Astrocyte (in vitro differentiated cells and primary cell): ENCODE data around the gene KIAA1210. TPM values are rescaled to one million over a fixed set of nuclear protein-coding genes. Genes with fewer than 3 reads are reported as not detected.

ENCODE experiments used
- DNase-seq: peaks from one replicate; pipeline ENCODE4 v3.0.0-alpha.2; 2010; ENCODE audit warnings: low read depth
- FAIRE-seq: peaks from 2 replicates; lab custom pipeline; 2011; peaks lifted over from hg19 to GRCh38; lab: Jason Lieb, UNC
- H2AFZ ChIP-seq: 2 replicates; pipeline ENCODE4 v1.6.0; 2012; ENCODE audit warnings: low read depth, low read length, inconsistent platforms
- H3K27ac ChIP-seq: 2 replicates; pipeline ENCODE4 v1.5.1; 2011; ENCODE audit warnings: low read depth, low read length, inconsistent platforms
- H3K27me3 ChIP-seq: 2 replicates; pipeline ENCODE4 v1.6.0; 2011; ENCODE audit warnings: low read length, inconsistent platforms; ENCODE audit not compliant: insufficient read depth
- H3K36me3 ChIP-seq: 2 replicates; pipeline ENCODE4 v1.5.1; 2011; ENCODE audit warnings: low read length, inconsistent platforms; ENCODE audit not compliant: insufficient read depth
- H3K4me1 ChIP-seq: 2 replicates; pipeline ENCODE4 v1.5.1; 2011; ENCODE audit warnings: low read length, inconsistent platforms; ENCODE audit not compliant: insufficient read depth
- H3K4me2 ChIP-seq: 2 replicates; pipeline ENCODE4 v1.6.0; 2012; ENCODE audit warnings: low read length, inconsistent platforms
- H3K4me3 ChIP-seq: 2 replicates; pipeline ENCODE4 v1.5.1; 2011; ENCODE audit warnings: low read depth, mild to moderate bottlenecking, low read length, inconsistent platforms; ENCODE audit not compliant: insufficient read depth
- H3K79me2 ChIP-seq: 2 replicates; pipeline ENCODE4 v1.6.0; 2012; ENCODE audit warnings: mild to moderate bottlenecking, low read length, inconsistent platforms; ENCODE audit not compliant: insufficient read depth
- H3K9ac ChIP-seq: 2 replicates; pipeline ENCODE4 v1.6.0; 2012; ENCODE audit warnings: mild to moderate bottlenecking, low read length, inconsistent platforms
- H3K9me3 ChIP-seq: 2 replicates; pipeline ENCODE4 v1.5.1; 2012; ENCODE audit warnings: low read depth, mild to moderate bottlenecking, low read length, inconsistent platforms; ENCODE audit not compliant: insufficient read depth
- H4K20me1 ChIP-seq: 2 replicates; pipeline ENCODE4 v1.6.0; 2012; ENCODE audit warnings: low read length, inconsistent platforms; ENCODE audit not compliant: insufficient read depth
- H3K27ac Mint-ChIP-seq: one replicate; pipeline ENCODE4 v1.8.0; 2021; ENCODE audit warnings: mild to moderate bottlenecking, mixed read lengths; ENCODE audit not compliant: unreplicated experiment
- H3K27me3 Mint-ChIP-seq: one replicate; pipeline ENCODE4 v1.8.0; 2021; ENCODE audit warnings: low read depth, mixed read lengths; ENCODE audit not compliant: unreplicated experiment
- H3K36me3 Mint-ChIP-seq: one replicate; pipeline ENCODE4 v1.8.0; 2021; ENCODE audit warnings: low read depth, mixed read lengths; ENCODE audit not compliant: unreplicated experiment
- H3K4me1 Mint-ChIP-seq: one replicate; pipeline ENCODE4 v1.8.0; 2021; ENCODE audit warnings: low read depth, mixed read lengths; ENCODE audit not compliant: unreplicated experiment
- H3K4me3 Mint-ChIP-seq: one replicate; pipeline ENCODE4 v1.8.0; 2021; ENCODE audit warnings: mild to moderate bottlenecking, moderate library complexity, mixed read lengths; ENCODE audit not compliant: unreplicated experiment
- H3K9me3 Mint-ChIP-seq: one replicate; pipeline ENCODE4 v1.8.0; 2021; ENCODE audit warnings: mild to moderate bottlenecking, mixed read lengths; ENCODE audit not compliant: unreplicated experiment
- EZH2 ChIP-seq: IDR thresholded peaks from 2 replicates; pipeline ENCODE4 v1.6.1; 2012; ENCODE audit warnings: mild to moderate bottlenecking, low read length, inconsistent platforms; ENCODE audit not compliant: insufficient read depth
- total RNA-seq: library from RNA; stranded (reverse); gene quantifications from 2 replicates; pipeline ENCODE4 v1.2.1, GENCODE V29; 2021
- TF ChIP-seq, protein P1 (sequence below): IDR thresholded peaks from 2 replicates; pipeline ENCODE4 v1.5.1; 2011; ENCODE audit warnings: low read depth, mild to moderate bottlenecking, inconsistent platforms, low read length, moderate library complexity; ENCODE audit not compliant: insufficient read depth

The KIAA1210 gene
- total RNA-seq, 1 donor from 2014 or later: not detected

- Histone ChIP-seq H3K4me1 (no peaks in the 10 kb centered on the region), H3K9me3 (no peaks in the 10 kb centered on the region), H3K79me2 (no peaks in the 10 kb centered on the region), H3K36me3 (no peaks in the 10 kb centered on the region), H3K9ac (no peak overlapping the region), H4K20me1 (no peaks in the 10 kb centered on the region), H3K27ac (no peak overlapping the region), H3K27me3 (no peaks in the 10 kb centered on the region), H2AFZ (no peak overlapping the region), H3K4me3 (no peak overlapping the region), H3K4me2 (no peak overlapping the region)
- TF ChIP-seq EZH2: no peak
- TF ChIP-seq, protein P1, sequence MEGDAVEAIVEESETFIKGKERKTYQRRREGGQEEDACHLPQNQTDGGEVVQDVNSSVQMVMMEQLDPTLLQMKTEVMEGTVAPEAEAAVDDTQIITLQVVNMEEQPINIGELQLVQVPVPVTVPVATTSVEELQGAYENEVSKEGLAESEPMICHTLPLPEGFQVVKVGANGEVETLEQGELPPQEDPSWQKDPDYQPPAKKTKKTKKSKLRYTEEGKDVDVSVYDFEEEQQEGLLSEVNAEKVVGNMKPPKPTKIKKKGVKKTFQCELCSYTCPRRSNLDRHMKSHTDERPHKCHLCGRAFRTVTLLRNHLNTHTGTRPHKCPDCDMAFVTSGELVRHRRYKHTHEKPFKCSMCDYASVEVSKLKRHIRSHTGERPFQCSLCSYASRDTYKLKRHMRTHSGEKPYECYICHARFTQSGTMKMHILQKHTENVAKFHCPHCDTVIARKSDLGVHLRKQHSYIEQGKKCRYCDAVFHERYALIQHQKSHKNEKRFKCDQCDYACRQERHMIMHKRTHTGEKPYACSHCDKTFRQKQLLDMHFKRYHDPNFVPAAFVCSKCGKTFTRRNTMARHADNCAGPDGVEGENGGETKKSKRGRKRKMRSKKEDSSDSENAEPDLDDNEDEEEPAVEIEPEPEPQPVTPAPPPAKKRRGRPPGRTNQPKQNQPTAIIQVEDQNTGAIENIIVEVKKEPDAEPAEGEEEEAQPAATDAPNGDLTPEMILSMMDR: no peak
- H3K27ac Mint-ChIP-seq: no peak overlapping the region
- no peak for DNase-seq
- H3K4me1 Mint-ChIP-seq: no peaks in the 10 kb centered on the region
- H3K27me3 Mint-ChIP-seq: peaks cover 8% of the 10 kb centered on the region
- no peak overlapping the region for H3K4me3 Mint-ChIP-seq
- no peaks in the 10 kb centered on the region for H3K36me3 Mint-ChIP-seq
- no peaks in the 10 kb centered on the region for H3K9me3 Mint-ChIP-seq
- no peak for FAIRE-seq
These were observed 5.3 kb upstream of the KIAA1210 start for GRCh38 chrX:119132961-119133360.

GRCh38 chrX:119132316-119132715, 4.7 kb upstream of the KIAA1210 start:
- no peaks in the 10 kb centered on the region for H3K4me1 ChIP-seq
- no peaks in the 10 kb centered on the region for H3K36me3 ChIP-seq
- H3K79me2 ChIP-seq: no peaks in the 10 kb centered on the region
- no peak overlapping the region for H3K27ac Mint-ChIP-seq
- no peak overlapping the region for H3K4me3 ChIP-seq
- H3K4me3 Mint-ChIP-seq: no peak overlapping the region
- no peak overlapping the region for H3K9ac ChIP-seq
- H3K4me1 Mint-ChIP-seq: no peaks in the 10 kb centered on the region
- no peaks in the 10 kb centered on the region for H3K9me3 Mint-ChIP-seq
- H3K9me3 ChIP-seq: no peaks in the 10 kb centered on the region
- peak; percentile 5 for FAIRE-seq
- H3K27me3 Mint-ChIP-seq: peaks cover 4% of the 10 kb centered on the region
- no peaks in the 10 kb centered on the region for H3K27me3 ChIP-seq
- no peaks in the 10 kb centered on the region for H3K36me3 Mint-ChIP-seq
- H3K4me2 ChIP-seq: no peak overlapping the region
- DNase-seq: no peak
- TF ChIP-seq, protein P1: no peak
- TF ChIP-seq EZH2: no peak
- H2AFZ ChIP-seq: no peak overlapping the region
- H4K20me1 ChIP-seq: no peaks in the 10 kb centered on the region
- no peak overlapping the region for H3K27ac ChIP-seq

DNA sequence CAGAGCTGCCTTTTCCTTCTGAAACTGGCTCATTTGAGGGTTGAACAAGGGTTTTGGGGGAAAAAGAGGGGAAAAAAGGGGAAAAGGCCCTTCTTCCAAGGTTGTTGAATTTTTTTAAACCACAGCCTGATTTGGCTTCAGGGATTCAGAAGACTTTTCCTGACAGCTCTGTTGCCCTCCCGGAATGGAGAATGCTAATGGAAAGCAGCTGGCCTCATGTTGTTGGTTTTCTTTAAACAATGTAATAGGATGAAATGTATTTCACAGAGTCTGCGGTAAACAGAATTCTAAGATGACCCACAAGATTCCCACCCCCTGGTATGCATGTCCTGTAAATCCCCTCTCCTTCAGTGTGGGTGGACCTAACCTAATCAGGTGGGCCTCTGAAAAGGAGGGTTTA, 3.3 kb upstream of the KIAA1210 start:
- H3K36me3 ChIP-seq: no peaks in the 10 kb centered on the region
- H3K4me3 Mint-ChIP-seq: no peak overlapping the region
- FAIRE-seq: no peak

More for the DNA sequence above, 3.3 kb upstream of the KIAA1210 start:
- H3K27me3 Mint-ChIP-seq: peaks cover 2% of the 10 kb centered on the region
- H3K27ac ChIP-seq: no peak overlapping the region
- TF ChIP-seq, protein P1: no peak
- no peak for TF ChIP-seq EZH2
- H3K27ac Mint-ChIP-seq: no peak overlapping the region
- no peaks in the 10 kb centered on the region for H3K4me1 Mint-ChIP-seq
- no peaks in the 10 kb centered on the region for H4K20me1 ChIP-seq
- no peaks in the 10 kb centered on the region for H3K9me3 ChIP-seq
- H3K79me2 ChIP-seq: no peaks in the 10 kb centered on the region
- no peak overlapping the region for H3K9ac ChIP-seq
- no peak overlapping the region for H2AFZ ChIP-seq
- H3K9me3 Mint-ChIP-seq: no peaks in the 10 kb centered on the region
- H3K4me2 ChIP-seq: no peak overlapping the region
- DNase-seq: no peak
- no peak overlapping the region for H3K4me3 ChIP-seq
- no peaks in the 10 kb centered on the region for H3K4me1 ChIP-seq
- H3K36me3 Mint-ChIP-seq: no peaks in the 10 kb centered on the region
- H3K27me3 ChIP-seq: no peaks in the 10 kb centered on the region
